Caco-2 (cell line): Measurements from ENCODE around the gene MAGEB2. TPM values are rescaled to one million over a fixed set of nuclear protein-coding genes. Genes with fewer than 3 reads are reported as not detected.

ENCODE experiments used
- BruUV-seq: library from RNA; stranded (reverse); fragments of 400-500 nt; replicated peaks from 2 replicates; lab custom pipeline; 2021; lab: Mats Ljungman, UMichigan
- CTCF ChIA-PET: fragments of 300-600 bp; sonication (Branson Sonifier 250); formaldehyde crosslinking; loops from one replicate; lab custom pipeline; 2022; ENCODE audit warnings: antibody characterized with exemption; lab: Charles Lee
- POLR2A ChIA-PET: fragments of 300-600 bp; sonication (Branson Sonifier 250); formaldehyde crosslinking; loops from one replicate; lab custom pipeline; 2022; ENCODE audit warnings: antibody characterized with exemption; lab: Charles Lee
- DNase-seq, 2 experiments: peaks; one replicate each; pipeline versions ENCODE4 v3.0.0 to v3.0.0-alpha.2; 2020 to 2022
- H3K27me3 ChIP-seq: replicated peaks from 2 replicates; pipeline ENCODE4 v1.6.0; 2011; ENCODE audit warnings: low read length; ENCODE audit not compliant: control insufficient read depth, insufficient read depth
- H3K36me3 ChIP-seq: 2 replicates; pipeline ENCODE4 v1.5.1; 2011; ENCODE audit warnings: low read length; ENCODE audit not compliant: control insufficient read depth, insufficient read depth
- H3K4me1 ChIP-seq: fragments of 250-450 bp; sonication (Bioruptor Pico); 2 replicates; pipeline ENCODE4 v1.5.1; 2020; ENCODE audit warnings: mild to moderate bottlenecking
- H3K4me3 ChIP-seq: 2 replicates; pipeline ENCODE4 v1.5.1; 2011; ENCODE audit warnings: low read depth, mild to moderate bottlenecking, control low read depth, low read length
- H3K9me3 ChIP-seq: fragments of 250-450 bp; sonication (Bioruptor Pico); 2 replicates; pipeline ENCODE4 v1.5.1; 2020; ENCODE audit warnings: mild to moderate bottlenecking, moderate library complexity
- H3K27ac Mint-ChIP-seq: one replicate; pipeline ENCODE4 v1.8.0; 2022; ENCODE audit warnings: mixed read lengths; ENCODE audit not compliant: unreplicated experiment
- H3K27me3 Mint-ChIP-seq: one replicate; pipeline ENCODE4 v1.8.0; 2022; ENCODE audit warnings: mixed read lengths; ENCODE audit not compliant: insufficient read depth, unreplicated experiment
- H3K36me3 Mint-ChIP-seq: one replicate; pipeline ENCODE4 v1.8.0; 2022; ENCODE audit warnings: mild to moderate bottlenecking, mixed read lengths; ENCODE audit not compliant: insufficient read depth, unreplicated experiment
- H3K4me1 Mint-ChIP-seq: one replicate; pipeline ENCODE4 v1.8.0; 2022; ENCODE audit warnings: low read depth, mixed read lengths; ENCODE audit not compliant: unreplicated experiment
- H3K4me3 Mint-ChIP-seq: one replicate; pipeline ENCODE4 v1.8.0; 2022; ENCODE audit warnings: mild to moderate bottlenecking, moderate library complexity, mixed read lengths; ENCODE audit not compliant: unreplicated experiment
- H3K9me3 Mint-ChIP-seq: one replicate; pipeline ENCODE4 v1.8.0; 2022; ENCODE audit warnings: mixed read lengths; ENCODE audit not compliant: unreplicated experiment
- intact Hi-C: fragments of 100-400 bp; cut with micrococcal nuclease; formaldehyde crosslinking; loops from one replicate; pipeline ENCODE4 v1.10.0; 2022; ENCODE audit not compliant: unreplicated experiment
- total RNA-seq: library from RNA; stranded (reverse); gene quantifications from 2 replicates; pipeline ENCODE4 v1.2.3, GENCODE V29; 2022
- TF ChIP-seq, protein P1 (sequence below), 2 experiments: fragments of 200-600 bp in 1 of 2; IDR thresholded peaks; 1 replicate in 1 of 2; 2 replicates in 1 of 2; pipeline versions ENCODE4 v1.5.1 to v1.8.0; 2011 to 2022; ENCODE audit warnings: antibody characterized with exemption in 1 of 2, control low read depth in 1 of 2, inconsistent platforms in 1 of 2, low read depth in 1 of 2, low read length in 1 of 2, mild to moderate bottlenecking in 1 of 2, moderate library complexity in 1 of 2; ENCODE audit not compliant: insufficient read depth in 1 of 2, severe bottlenecking in 1 of 2, unreplicated experiment in 1 of 2

MAGEB2 gene
- total RNA-seq, 1 experiment from 2014 or later = not detected

DNA sequence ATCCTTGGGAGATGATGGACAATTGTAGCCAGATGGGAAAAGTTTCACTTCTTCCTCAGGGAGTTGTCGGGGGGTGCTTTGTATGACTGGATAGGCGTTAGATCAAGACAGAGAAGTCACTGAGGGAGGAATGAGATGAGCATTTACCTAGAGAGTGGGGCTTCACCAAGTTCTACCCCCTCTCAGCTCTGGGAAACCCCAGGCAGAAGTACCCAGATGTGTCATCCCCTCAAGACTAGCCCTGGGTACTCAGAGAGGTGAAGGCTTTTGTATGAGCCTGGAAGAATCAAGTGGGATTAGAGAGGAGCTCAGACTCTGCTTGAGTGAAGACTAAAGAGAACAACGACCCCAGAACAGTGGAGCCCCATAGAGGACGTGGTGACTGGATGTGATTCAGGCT, 33.5 kb downstream of the MAGEB2 start:
- no peak overlapping the region for H3K4me3 Mint-ChIP-seq
- TF ChIP-seq, protein P1, sequence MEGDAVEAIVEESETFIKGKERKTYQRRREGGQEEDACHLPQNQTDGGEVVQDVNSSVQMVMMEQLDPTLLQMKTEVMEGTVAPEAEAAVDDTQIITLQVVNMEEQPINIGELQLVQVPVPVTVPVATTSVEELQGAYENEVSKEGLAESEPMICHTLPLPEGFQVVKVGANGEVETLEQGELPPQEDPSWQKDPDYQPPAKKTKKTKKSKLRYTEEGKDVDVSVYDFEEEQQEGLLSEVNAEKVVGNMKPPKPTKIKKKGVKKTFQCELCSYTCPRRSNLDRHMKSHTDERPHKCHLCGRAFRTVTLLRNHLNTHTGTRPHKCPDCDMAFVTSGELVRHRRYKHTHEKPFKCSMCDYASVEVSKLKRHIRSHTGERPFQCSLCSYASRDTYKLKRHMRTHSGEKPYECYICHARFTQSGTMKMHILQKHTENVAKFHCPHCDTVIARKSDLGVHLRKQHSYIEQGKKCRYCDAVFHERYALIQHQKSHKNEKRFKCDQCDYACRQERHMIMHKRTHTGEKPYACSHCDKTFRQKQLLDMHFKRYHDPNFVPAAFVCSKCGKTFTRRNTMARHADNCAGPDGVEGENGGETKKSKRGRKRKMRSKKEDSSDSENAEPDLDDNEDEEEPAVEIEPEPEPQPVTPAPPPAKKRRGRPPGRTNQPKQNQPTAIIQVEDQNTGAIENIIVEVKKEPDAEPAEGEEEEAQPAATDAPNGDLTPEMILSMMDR (IDR thresholded peaks at IDR 0.05; ENCODE audit: insufficient read depth in 1 of 2, low read depth in 1 of 2, low read length in 1 of 2, severe bottlenecking in 1 of 2, unreplicated experiment in 1 of 2) = no peak
- ChIA-PET POLR2A (no interaction called here), CTCF (no interaction called here)
- intact Hi-C loops = no loop called here
- H3K27me3 ChIP-seq = no peaks in the 10 kb centered on the region
- no peak overlapping the region for H3K27ac Mint-ChIP-seq
- no peak for DNase-seq
- H3K4me1 Mint-ChIP-seq = no peaks in the 10 kb centered on the region
- no peaks in the 10 kb centered on the region for H3K36me3 ChIP-seq
- no peaks in the 10 kb centered on the region for H3K9me3 Mint-ChIP-seq
- no peaks in the 10 kb centered on the region for H3K4me1 ChIP-seq
- no peaks in the 10 kb centered on the region for H3K27me3 Mint-ChIP-seq
- H3K9me3 ChIP-seq = no peaks in the 10 kb centered on the region
- no peak overlapping the region for H3K4me3 ChIP-seq
- BruUV-seq = no TSS peak
- H3K36me3 Mint-ChIP-seq = no peaks in the 10 kb centered on the region

DNA sequence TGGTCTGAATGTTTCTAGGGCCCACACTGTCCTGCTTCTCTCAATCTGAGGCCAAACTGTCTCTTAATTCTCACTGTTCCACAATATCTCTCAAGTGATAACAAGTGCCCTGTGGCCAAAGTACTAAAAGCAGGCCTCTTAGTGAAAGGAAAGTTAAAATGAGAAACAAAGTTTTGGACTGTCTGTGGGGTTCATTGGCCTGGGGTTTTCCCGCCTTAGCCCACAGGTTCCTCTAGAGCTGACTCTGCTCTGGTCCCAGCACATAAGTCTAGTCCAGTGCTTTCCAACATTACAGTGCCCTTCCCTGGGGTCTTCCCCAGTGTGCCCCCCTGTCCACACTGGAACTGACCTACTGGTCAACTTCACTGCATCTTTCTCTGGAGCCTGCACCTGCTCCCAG, 37.9 kb downstream of the MAGEB2 start:
- H3K27me3 ChIP-seq = no peaks in the 10 kb centered on the region

DNA sequence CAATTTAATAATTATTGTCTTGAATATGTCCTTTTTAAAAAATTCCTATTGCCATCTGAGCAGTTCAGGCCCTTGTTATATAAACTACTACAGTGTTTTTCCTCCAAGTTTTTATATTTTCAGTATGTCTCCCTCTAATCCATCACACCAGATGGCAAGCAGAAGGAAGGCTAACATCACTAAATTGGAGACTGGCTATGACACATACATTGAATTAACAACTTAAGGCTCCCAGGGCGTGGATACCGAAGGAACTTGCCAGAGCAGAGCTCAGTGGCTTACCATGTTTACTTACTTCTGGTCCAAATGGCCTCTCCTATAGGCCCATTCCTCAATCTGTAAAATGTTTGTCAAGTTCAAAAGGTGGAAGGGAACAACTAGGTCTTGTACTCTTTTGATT, 44.6 kb downstream of the MAGEB2 start:
- no peak for DNase-seq
- Mint-ChIP-seq H3K27me3 (peaks cover 3% of the 10 kb centered on the region), H3K36me3 (no peaks in the 10 kb centered on the region), H3K27ac (no peak overlapping the region), H3K9me3 (no peaks in the 10 kb centered on the region), H3K4me1 (no peaks in the 10 kb centered on the region), H3K4me3 (no peak overlapping the region)
- Histone ChIP-seq H3K4me1 (no peaks in the 10 kb centered on the region), H3K9me3 (no peaks in the 10 kb centered on the region), H3K27me3 (no peaks in the 10 kb centered on the region), H3K36me3 (no peaks in the 10 kb centered on the region), H3K4me3 (no peak overlapping the region)
- POLR2A ChIA-PET = no interaction called here
- intact Hi-C loops = no loop called here
- TF ChIP-seq, protein P1 (IDR thresholded peaks at IDR 0.05; ENCODE audit: insufficient read depth in 1 of 2, low read depth in 1 of 2, low read length in 1 of 2, severe bottlenecking in 1 of 2, unreplicated experiment in 1 of 2) = no peak
- no TSS peak for BruUV-seq
- CTCF ChIA-PET = no interaction called here

More for the DNA sequence above, 37.9 kb downstream of the MAGEB2 start:
- no peak overlapping the region for H3K27ac Mint-ChIP-seq
- H3K4me1 Mint-ChIP-seq = no peaks in the 10 kb centered on the region
- POLR2A ChIA-PET = no interaction called here
- no peak overlapping the region for H3K4me3 ChIP-seq
- no peaks in the 10 kb centered on the region for H3K4me1 ChIP-seq
- H3K9me3 ChIP-seq = no peaks in the 10 kb centered on the region
- DNase-seq = no peak
- CTCF ChIA-PET = no interaction called here
- no peaks in the 10 kb centered on the region for H3K9me3 Mint-ChIP-seq
- H3K36me3 ChIP-seq = no peaks in the 10 kb centered on the region
- intact Hi-C loops = no loop called here
- no peak overlapping the region for H3K4me3 Mint-ChIP-seq
- no peaks in the 10 kb centered on the region for H3K36me3 Mint-ChIP-seq
- TF ChIP-seq, protein P1 (IDR thresholded peaks at IDR 0.05; ENCODE audit: insufficient read depth in 1 of 2, low read depth in 1 of 2, low read length in 1 of 2, severe bottlenecking in 1 of 2, unreplicated experiment in 1 of 2) = no peak
- H3K27me3 Mint-ChIP-seq = peaks cover 3% of the 10 kb centered on the region
- BruUV-seq = no TSS peak
